Measurements from ENCODE around the gene WDR6.

GRCh38 chr3:49013113-49013737 is 6.0 kb downstream of the WDR6 start:
- TF ChIP-seq ZNF8 (CRISPR knock-in tag; IDR thresholded peaks at IDR 0.05), result no peak
- TF ChIP-seq TOX (CRISPR knock-in tag; IDR thresholded peaks at IDR 0.05; ENCODE audit: borderline replicate concordance), result no peak
- TF ChIP-seq ZC3H10 (CRISPR knock-in tag; IDR thresholded peaks at IDR 0.05), result no peak
- TF ChIP-seq PPARA (CRISPR knock-in tag; IDR thresholded peaks at IDR 0.05; ENCODE audit: borderline replicate concordance), result no peak
- TF ChIP-seq RARB (CRISPR knock-in tag; IDR thresholded peaks at IDR 0.05), result no peak

Measured in SK-N-SH treated with all-trans-retinoic acid at 6 μM for 48 hours (cell line).